ENCODE measurements around the gene FCF1.

FCF1 gene

DNA sequence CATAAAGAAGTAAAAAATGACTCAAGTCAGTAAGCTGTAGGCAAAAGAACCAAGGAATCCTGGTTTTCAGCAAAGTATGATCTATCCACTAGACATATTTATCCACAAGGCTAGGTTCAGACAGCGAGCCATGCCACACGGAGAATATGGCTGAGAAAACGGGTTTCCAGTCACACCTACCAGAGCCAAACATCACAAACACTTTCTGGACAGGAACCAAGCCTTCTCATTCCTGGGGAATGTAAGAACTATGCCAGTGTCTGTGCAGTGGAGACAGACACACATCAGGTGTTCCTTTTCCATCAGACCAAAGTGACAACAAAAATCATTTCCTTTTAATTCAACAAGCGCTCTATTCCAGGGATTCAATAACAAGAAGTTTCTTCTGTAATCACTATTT lies 41.2 kb upstream of the FCF1 start:
- H3K27ac ChIP-seq = no peak overlapping the region
- TF ChIP-seq, protein P1, sequence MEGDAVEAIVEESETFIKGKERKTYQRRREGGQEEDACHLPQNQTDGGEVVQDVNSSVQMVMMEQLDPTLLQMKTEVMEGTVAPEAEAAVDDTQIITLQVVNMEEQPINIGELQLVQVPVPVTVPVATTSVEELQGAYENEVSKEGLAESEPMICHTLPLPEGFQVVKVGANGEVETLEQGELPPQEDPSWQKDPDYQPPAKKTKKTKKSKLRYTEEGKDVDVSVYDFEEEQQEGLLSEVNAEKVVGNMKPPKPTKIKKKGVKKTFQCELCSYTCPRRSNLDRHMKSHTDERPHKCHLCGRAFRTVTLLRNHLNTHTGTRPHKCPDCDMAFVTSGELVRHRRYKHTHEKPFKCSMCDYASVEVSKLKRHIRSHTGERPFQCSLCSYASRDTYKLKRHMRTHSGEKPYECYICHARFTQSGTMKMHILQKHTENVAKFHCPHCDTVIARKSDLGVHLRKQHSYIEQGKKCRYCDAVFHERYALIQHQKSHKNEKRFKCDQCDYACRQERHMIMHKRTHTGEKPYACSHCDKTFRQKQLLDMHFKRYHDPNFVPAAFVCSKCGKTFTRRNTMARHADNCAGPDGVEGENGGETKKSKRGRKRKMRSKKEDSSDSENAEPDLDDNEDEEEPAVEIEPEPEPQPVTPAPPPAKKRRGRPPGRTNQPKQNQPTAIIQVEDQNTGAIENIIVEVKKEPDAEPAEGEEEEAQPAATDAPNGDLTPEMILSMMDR (conservative IDR thresholded peaks at IDR 0.05) = no peak
- TF ChIP-seq ZFX (IDR thresholded peaks at IDR 0.05) = no peak

DNA sequence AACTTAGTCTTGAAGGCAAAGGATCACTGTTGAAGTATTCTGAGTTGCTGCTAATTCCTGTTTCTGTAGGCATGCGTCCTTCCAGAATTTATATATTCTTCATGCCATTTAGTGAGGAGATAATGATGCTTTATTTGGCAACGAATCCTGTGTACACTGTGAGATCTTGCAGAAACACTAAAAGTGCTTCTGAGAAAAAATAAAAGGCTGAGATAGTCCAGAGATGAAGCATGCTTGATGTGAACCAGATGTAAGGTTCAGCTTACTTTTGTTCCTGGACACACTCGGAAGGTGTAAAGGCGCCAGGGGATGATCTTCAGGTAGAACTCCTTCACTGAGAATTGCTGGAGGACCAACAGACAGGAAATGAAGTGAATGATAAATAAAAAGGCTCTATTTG lies 39.2 kb upstream of the FCF1 start:
- H3K27ac ChIP-seq = no peak overlapping the region
- TF ChIP-seq, protein P1 (conservative IDR thresholded peaks at IDR 0.05) = no peak

DNA sequence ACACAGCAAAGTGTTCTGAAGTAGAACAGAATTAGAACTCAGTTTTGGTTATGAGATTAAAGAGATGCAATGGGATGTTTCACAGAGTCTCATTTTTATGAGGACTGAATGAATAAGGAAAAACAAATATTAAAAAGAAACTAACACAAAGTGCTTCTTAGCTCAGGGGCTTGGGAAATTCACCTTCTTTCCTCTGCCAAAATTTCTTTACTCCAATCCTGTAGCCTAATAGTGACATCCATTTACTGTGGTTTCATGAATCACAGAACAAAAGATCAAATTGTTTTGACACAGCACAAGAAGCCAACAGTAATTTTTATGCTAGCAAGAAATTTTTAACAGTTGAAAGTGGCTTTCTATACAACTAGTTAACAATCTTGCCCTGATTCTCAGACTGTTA lies 37.7 kb upstream of the FCF1 start:
- TF ChIP-seq, protein P1 (conservative IDR thresholded peaks at IDR 0.05) = no peak
- TF ChIP-seq ZFX (IDR thresholded peaks at IDR 0.05) = no peak
- no peak overlapping the region for H3K27ac ChIP-seq

DNA sequence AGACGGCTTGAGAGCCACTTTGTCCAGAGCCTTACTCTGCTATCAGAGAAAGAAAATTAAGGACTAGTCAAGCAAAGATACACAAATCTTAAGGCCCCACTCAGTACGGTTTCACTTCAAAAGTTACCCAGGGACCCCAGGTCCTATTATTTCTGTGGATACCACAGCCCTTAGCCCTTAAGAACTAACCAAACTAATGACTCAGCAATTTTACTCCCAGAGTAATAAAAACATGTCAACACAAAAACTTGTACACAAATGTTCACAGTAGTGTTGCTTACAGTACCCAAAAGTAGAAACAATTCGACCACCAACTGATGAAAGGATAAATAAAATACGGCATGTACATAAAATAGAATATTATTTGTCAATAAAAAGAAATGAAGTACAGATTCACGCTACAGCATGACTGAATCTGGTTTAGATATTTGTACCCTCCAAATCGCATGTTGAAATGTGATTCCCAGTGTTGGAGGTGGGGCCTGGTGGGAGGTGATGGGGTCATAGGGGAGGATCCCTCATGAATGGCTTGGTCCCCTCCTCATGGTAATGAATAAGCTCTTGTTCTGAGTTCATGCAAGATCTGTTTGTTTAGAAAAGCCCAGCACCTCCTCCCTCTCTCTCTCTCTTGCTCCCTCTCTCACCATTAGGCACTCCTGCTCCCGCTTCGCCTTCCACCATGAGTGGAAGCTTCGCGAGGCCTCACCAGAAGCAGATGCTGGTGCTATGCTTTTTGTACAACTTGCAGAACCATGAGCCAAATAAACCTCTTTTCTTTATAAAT lies 30.6 kb upstream of the FCF1 start:
- H3K27ac ChIP-seq = no peak overlapping the region

DNA sequence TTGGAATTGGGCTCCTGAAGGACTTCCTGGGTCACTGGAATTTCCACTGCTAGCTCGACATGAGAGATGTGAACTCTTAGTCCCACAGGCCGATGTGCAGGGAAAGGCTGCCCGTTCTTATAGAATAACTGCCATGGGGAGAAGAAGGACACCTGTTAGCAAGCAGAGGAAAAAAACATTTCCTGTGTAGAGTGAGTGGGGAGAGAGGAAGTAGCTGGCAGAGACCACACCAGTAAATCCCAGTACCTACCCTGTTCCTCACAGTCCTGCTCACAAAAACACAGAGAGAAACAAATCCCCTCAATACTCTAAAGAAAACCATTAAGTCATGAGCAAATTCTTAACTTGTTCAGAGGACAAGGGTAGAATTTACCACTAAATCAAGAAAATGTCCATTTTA lies 29.5 kb upstream of the FCF1 start:
- no peak overlapping the region for H3K27ac ChIP-seq

More for the DNA sequence above, 30.6 kb upstream of the FCF1 start:
- TF ChIP-seq ZFX (IDR thresholded peaks at IDR 0.05) = no peak
- TF ChIP-seq, protein P1 (conservative IDR thresholded peaks at IDR 0.05) = no peak

DNA sequence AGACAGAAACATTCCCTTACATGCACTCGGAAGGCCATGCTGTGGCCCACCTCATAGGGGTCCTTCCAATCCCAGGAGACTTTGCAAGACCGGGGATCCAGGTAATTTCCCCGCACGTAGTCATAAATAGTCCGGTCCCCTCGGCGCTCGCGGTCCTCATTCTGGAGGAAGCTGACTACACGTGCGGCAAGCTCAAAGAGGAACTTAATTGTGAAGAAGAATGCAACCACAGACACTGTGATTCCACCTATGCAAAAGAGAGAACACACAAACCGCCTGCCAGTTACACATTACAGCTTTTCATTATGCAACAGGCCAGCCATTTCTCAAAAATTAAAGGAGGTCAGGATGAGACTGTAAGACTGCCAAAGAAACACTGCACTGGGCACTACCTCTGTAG lies 28.5 kb upstream of the FCF1 start:
- no peak for TF ChIP-seq ZFX (IDR thresholded peaks at IDR 0.05)
- TF ChIP-seq, protein P1 (conservative IDR thresholded peaks at IDR 0.05) = no peak
- no peak overlapping the region for H3K27ac ChIP-seq

More for the DNA sequence above, 29.5 kb upstream of the FCF1 start:
- TF ChIP-seq ZFX (IDR thresholded peaks at IDR 0.05) = no peak
- TF ChIP-seq, protein P1 (conservative IDR thresholded peaks at IDR 0.05) = no peak

DNA sequence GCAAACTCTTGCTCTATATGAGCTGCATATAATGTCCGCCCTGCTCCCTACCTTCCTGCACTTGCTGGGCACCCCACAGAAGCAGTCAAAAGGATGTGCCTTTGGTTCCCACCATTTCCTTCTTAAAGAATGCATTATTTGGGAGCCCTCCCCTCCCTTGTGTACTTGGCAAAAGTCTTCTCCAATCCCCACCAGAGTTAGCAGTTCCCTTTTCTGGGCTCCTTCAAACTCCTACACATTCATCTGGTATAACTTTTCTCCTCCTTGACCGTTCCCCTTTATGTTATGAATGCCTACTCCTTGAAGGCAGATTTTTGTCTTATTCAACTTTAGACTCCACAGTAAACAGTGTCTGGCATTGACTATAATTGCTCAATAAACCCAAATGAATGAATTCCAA lies 27.9 kb upstream of the FCF1 start:
- H3K27ac ChIP-seq = no peak overlapping the region
- TF ChIP-seq, protein P1 (conservative IDR thresholded peaks at IDR 0.05) = no peak
- no peak for TF ChIP-seq ZFX (IDR thresholded peaks at IDR 0.05)
